GM21423 (cell line): ENCODE results near the gene CCDC81.
"Not testable (repeated sequence)": the region's sequence is repeated elsewhere in the genome, so short reads cannot be mapped to it uniquely, and the experiment has no call there.

ENCODE experiments used
- ATAC-seq: cut with Tn5 transposase; IDR thresholded peaks from one replicate; pipeline ENCODE4 v1.9.1; 2021; ENCODE audit warnings: mild to moderate bottlenecking, moderate library complexity; ENCODE audit not compliant: unreplicated experiment

CCDC81 gene

GRCh38 chr11:86374586-86374985 is at the start of gene CCDC81:
TSS of gene CCDC81 (plus strand) at chr11:86374887. CDS start at chr11:86375164, 277 bp downstream.
- no peak for ATAC-seq

- no peak for ATAC-seq
Measured at GRCh38 chr11:86335131-86335767, 39.4 kb upstream of the CCDC81 start.

GRCh38 chr11:86337227-86337626 is 37.5 kb upstream of the CCDC81 start:
- no peak for ATAC-seq

GRCh38 chr11:86341382-86341781 is 33.3 kb upstream of the CCDC81 start:
- no peak for ATAC-seq

- no peak for ATAC-seq
Measured at GRCh38 chr11:86346513-86346912, 28.2 kb upstream of the CCDC81 start.

- ATAC-seq = no peak
Measured at GRCh38 chr11:86355256-86355655, 19.4 kb upstream of the CCDC81 start.

- ATAC-seq = not testable (repeated sequence)
Measured at GRCh38 chr11:86357412-86357811, 17.3 kb upstream of the CCDC81 start.

- ATAC-seq = no peak
Measured at GRCh38 chr11:86358720-86359119, 16.0 kb upstream of the CCDC81 start.

- no peak for ATAC-seq
Measured at GRCh38 chr11:86360775-86361395, 13.8 kb upstream of the CCDC81 start.

GRCh38 chr11:86363424-86363823 is 11.3 kb upstream of the CCDC81 start:
- ATAC-seq = no peak

GRCh38 chr11:86365546-86365945 is 9.1 kb upstream of the CCDC81 start:
- ATAC-seq = no peak

- ATAC-seq = no peak
Measured at GRCh38 chr11:86369668-86370067, 5.0 kb upstream of the CCDC81 start.

GRCh38 chr11:86370171-86370570 is 4.5 kb upstream of the CCDC81 start:
- no peak for ATAC-seq

GRCh38 chr11:86370922-86371594 is 3.6 kb upstream of the CCDC81 start:
- ATAC-seq = no peak

- no peak for ATAC-seq
Measured at GRCh38 chr11:86372041-86372440, 2.6 kb upstream of the CCDC81 start.

GRCh38 chr11:86372586-86372985 is 2.1 kb upstream of the CCDC81 start:
- no peak for ATAC-seq

- no peak for ATAC-seq
Measured at GRCh38 chr11:86374069-86374468, 618 bp upstream of the CCDC81 start.

- ATAC-seq = no peak
Measured at GRCh38 chr11:86377972-86378371, 3.3 kb downstream of the CCDC81 start.

- no peak for ATAC-seq
Measured at GRCh38 chr11:86380295-86381059, 5.8 kb downstream of the CCDC81 start.

- ATAC-seq = no peak
Measured at GRCh38 chr11:86383041-86383955, 8.6 kb downstream of the CCDC81 start.
